Measurements from ENCODE around the gene GADL1.

- TF ChIP-seq BHLHE40 (IDR thresholded peaks at IDR 0.05; ENCODE audit: low read depth, low read length) (no peak), CTCF (IDR thresholded peaks at IDR 0.05) (no peak), RCOR1 (IDR thresholded peaks at IDR 0.05; ENCODE audit: low read depth, low read length) (no peak), RFX5 (IDR thresholded peaks at IDR 0.05) (no peak), POLR2A (IDR thresholded peaks at IDR 0.05; ENCODE audit: low read length) (no peak), ESRRA (IDR thresholded peaks at IDR 0.05; ENCODE audit: borderline replicate concordance, low read length) (no peak), PHF8 (IDR thresholded peaks at IDR 0.05; ENCODE audit: borderline replicate concordance, low read depth) (no peak), TP53 (CRISPR knock-in tag; IDR thresholded peaks at IDR 0.05) (no peak), EP300 (IDR thresholded peaks at IDR 0.05) (no peak)
These were observed 164.9 kb downstream of the GADL1 start for GRCh38 chr3:30729512-30729911.

All from A549 (cell line).